ENCODE data around the gene SPECC1L.

SPECC1L gene

DNA sequence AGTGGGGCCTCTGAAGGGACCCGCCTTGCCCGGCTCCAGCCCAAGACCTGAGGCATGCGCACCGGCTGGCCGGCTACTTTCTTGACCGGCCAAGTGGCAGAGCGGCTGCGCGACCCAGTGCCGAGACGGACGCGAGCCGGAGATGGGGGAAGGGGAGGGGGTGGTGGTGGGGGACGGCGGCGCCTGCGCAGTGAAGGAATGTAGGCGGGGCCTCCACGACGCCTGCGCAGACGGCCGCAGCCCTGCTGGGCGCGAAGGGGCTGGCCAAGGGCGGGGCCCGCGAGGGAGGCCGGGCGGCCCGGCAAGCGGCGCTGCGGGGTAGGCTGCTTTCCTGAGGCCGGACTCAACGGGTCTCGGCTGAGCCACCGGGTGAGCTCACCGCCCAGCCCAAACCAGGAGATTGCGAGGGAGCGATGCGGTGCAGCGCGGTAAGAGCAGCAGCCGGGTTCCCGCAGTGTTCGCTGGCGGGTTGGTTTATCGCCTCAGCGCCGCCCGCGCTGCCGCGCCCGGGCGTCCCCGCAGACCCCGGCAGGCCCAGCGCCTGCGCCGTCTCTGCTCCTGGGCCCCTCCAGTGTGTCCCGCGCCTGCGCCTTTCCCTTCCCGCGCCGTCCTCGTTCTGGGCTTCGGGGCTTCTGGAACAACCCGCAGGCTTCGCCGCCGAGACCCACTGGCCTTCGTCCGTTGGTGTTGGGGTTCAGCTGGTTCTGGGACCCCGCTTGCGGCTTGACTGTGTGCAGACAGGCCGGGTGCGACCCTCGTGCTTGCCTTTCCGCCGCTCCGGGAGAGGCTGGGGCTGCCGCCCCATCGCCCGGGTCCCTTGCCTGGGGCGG lies at the start of gene SPECC1L:
Gene SPECC1L, plus strand, starts transcription at position 276 of the 830 bp plus-strand sequence. CDS start 31,401 bp downstream, outside the sequence.
- Histone ChIP-seq H3K4me1 (ENCODE audit: control insufficient read depth in 1 of 2, insufficient read depth in 2 of 2, low read length in 2 of 2) (peaks cover 5 to 15% of the 10 kb centered on the region in 2 donors), H3K4me3 (ENCODE audit: low read depth in 1 of 2, low read length in 2 of 2) (peak within 1 kb of the TSS; percentile 87 to 90), H3K36me3 (ENCODE audit: control insufficient read depth in 1 of 2, insufficient read depth in 2 of 2, low read length in 2 of 2) (no peaks in the 10 kb centered on the region), H3K27ac (ENCODE audit: low read depth, low read length) (peak within 1 kb of the TSS; percentile 92), H3K9ac (ENCODE audit: low read depth in 1 of 2, low read length in 2 of 2) (peak within 1 kb of the TSS; percentile 90 to 100), H3K27me3 (ENCODE audit: control insufficient read depth in 1 of 2, insufficient read depth in 2 of 2, low read length in 2 of 2) (no peaks in the 10 kb centered on the region), H3K9me3 (ENCODE audit: control insufficient read depth in 1 of 2, low read length in 2 of 2) (no peaks in the 10 kb centered on the region)

DNA sequence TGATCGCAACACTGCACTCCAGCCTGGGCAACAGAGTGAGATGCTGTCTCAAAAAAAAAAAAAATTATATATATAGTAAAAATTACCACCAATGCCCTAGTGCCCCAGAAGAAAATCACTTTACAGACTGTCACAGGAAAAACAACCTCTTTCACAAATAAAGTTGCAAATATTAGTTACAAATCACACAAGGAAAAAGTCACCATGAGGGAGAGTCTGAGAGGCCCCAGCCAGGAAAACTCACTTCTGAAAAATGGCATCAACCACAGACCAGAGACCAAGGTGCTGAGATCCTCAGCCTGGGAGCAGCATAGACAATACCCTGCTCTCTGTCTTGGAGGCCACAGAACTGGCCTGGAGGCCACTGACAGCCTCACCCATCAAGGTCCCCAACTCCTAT lies 46.2 kb upstream of the SPECC1L start:
- H3K4me1 ChIP-seq (ENCODE audit: control insufficient read depth in 1 of 2, insufficient read depth in 2 of 2, low read length in 2 of 2): no peaks in the 10 kb centered on the region
- H3K36me3 ChIP-seq (ENCODE audit: control insufficient read depth in 1 of 2, insufficient read depth in 2 of 2, low read length in 2 of 2): peaks cover 0 to 3% of the 10 kb centered on the region in 2 donors
- H3K27ac ChIP-seq (ENCODE audit: low read depth, low read length): no peak overlapping the region
- H3K27me3 ChIP-seq (ENCODE audit: control insufficient read depth in 1 of 2, insufficient read depth in 2 of 2, low read length in 2 of 2): no peaks in the 10 kb centered on the region
- H3K9ac ChIP-seq (ENCODE audit: low read depth in 1 of 2, low read length in 2 of 2): no peak overlapping the region
- H3K4me3 ChIP-seq (ENCODE audit: low read depth in 1 of 2, low read length in 2 of 2): no peak overlapping the region
- peaks cover 6% of the 10 kb centered on the region in 2 donors for H3K9me3 ChIP-seq (ENCODE audit: control insufficient read depth in 1 of 2, low read length in 2 of 2)

GRCh38 chr22:24225044-24225601 lies 45.5 kb upstream of the SPECC1L start:
- H3K4me1 ChIP-seq (ENCODE audit: control insufficient read depth in 1 of 2, insufficient read depth in 2 of 2, low read length in 2 of 2): no peaks in the 10 kb centered on the region
- no peaks in the 10 kb centered on the region for H3K27me3 ChIP-seq (ENCODE audit: control insufficient read depth in 1 of 2, insufficient read depth in 2 of 2, low read length in 2 of 2)
- no peak overlapping the region for H3K9ac ChIP-seq (ENCODE audit: low read depth in 1 of 2, low read length in 2 of 2)
- no peak overlapping the region for H3K4me3 ChIP-seq (ENCODE audit: low read depth in 1 of 2, low read length in 2 of 2)
- H3K36me3 ChIP-seq (ENCODE audit: control insufficient read depth in 1 of 2, insufficient read depth in 2 of 2, low read length in 2 of 2): peaks cover 0 to under 1% of the 10 kb centered on the region in 2 donors
- H3K27ac ChIP-seq (ENCODE audit: low read depth, low read length): no peak overlapping the region
- peaks cover 6% of the 10 kb centered on the region in 2 donors for H3K9me3 ChIP-seq (ENCODE audit: control insufficient read depth in 1 of 2, low read length in 2 of 2)

DNA sequence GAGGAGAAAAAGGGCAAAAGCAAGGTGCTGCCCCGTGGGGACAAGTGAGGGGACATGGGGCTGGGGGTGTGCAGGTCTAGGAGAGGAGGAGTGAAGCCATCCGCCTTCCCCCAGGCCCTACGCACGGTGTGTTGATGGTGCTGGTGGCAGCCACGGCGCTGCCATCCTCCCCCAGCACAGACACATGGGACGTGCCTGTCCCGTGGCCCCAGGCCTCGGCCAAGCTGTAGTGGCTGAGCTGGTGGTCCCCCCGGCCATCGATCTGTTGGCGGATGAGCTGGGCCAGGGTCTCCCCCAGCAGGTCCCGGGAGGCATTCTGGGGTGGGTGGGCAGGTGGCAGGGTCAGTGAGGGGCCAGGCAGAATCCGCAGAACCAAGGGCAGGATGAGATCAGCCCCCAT lies 44.7 kb upstream of the SPECC1L start:
- Histone ChIP-seq H3K9me3 (ENCODE audit: control insufficient read depth in 1 of 2, low read length in 2 of 2) (peaks cover 6% of the 10 kb centered on the region in 2 donors), H3K9ac (ENCODE audit: low read depth in 1 of 2, low read length in 2 of 2) (no peak overlapping the region), H3K27me3 (ENCODE audit: control insufficient read depth in 1 of 2, insufficient read depth in 2 of 2, low read length in 2 of 2) (no peaks in the 10 kb centered on the region), H3K4me1 (ENCODE audit: control insufficient read depth in 1 of 2, insufficient read depth in 2 of 2, low read length in 2 of 2) (no peaks in the 10 kb centered on the region), H3K4me3 (ENCODE audit: low read depth in 1 of 2, low read length in 2 of 2) (no peak overlapping the region), H3K36me3 (ENCODE audit: control insufficient read depth in 1 of 2, insufficient read depth in 2 of 2, low read length in 2 of 2) (no peaks in the 10 kb centered on the region), H3K27ac (ENCODE audit: low read depth, low read length) (no peak overlapping the region)

DNA sequence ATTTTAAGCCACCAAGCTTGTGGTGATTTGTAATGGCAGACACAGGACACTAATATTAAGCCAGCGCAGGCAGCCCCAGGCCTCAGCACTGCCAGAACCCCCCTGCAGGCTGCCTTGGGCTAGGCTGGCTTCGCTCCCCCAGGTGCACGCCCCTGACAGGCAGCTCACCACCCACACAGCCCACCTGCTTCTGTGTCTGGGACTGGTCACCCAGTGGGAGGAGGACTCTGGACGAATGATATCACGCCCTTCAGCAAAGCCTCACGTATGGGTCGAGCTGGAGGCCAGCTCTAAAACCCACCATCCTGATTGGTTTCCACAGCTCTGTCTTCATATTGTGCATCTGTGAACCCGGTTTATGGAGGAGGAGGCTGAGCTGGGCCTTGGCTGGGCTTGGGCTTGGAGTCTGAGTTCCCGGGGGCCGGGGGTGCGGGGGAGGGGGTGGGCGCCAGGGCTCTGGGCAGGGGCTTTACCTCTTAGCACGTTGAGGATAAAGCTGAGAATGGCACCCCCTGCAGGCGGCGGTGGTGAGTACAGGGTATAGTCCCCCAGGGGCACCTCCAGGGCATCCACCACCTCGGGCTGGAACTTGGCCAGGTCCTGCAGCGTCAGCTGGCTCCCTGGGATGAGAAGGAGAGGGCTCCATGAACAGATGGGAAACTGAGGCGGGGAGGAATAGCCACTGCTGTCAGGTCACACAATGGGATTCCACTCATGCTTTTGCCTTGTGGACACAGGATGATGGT lies 39.5 kb upstream of the SPECC1L start:
- H3K4me1 ChIP-seq (ENCODE audit: control insufficient read depth in 1 of 2, insufficient read depth in 2 of 2, low read length in 2 of 2): no peaks in the 10 kb centered on the region
- no peaks in the 10 kb centered on the region for H3K9me3 ChIP-seq (ENCODE audit: control insufficient read depth in 1 of 2, low read length in 2 of 2)
- H3K4me3 ChIP-seq (ENCODE audit: low read depth in 1 of 2, low read length in 2 of 2): no peak overlapping the region
- no peak overlapping the region for H3K27ac ChIP-seq (ENCODE audit: low read depth, low read length)
- no peak overlapping the region for H3K9ac ChIP-seq (ENCODE audit: low read depth in 1 of 2, low read length in 2 of 2)
- no peaks in the 10 kb centered on the region for H3K36me3 ChIP-seq (ENCODE audit: control insufficient read depth in 1 of 2, insufficient read depth in 2 of 2, low read length in 2 of 2)
- no peaks in the 10 kb centered on the region for H3K27me3 ChIP-seq (ENCODE audit: control insufficient read depth in 1 of 2, insufficient read depth in 2 of 2, low read length in 2 of 2)

- no peaks in the 10 kb centered on the region for H3K27me3 ChIP-seq (ENCODE audit: control insufficient read depth in 1 of 2, insufficient read depth in 2 of 2, low read length in 2 of 2)
- H3K4me1 ChIP-seq (ENCODE audit: control insufficient read depth in 1 of 2, insufficient read depth in 2 of 2, low read length in 2 of 2): no peaks in the 10 kb centered on the region
- no peak overlapping the region for H3K27ac ChIP-seq (ENCODE audit: low read depth, low read length)
- no peaks in the 10 kb centered on the region for H3K9me3 ChIP-seq (ENCODE audit: control insufficient read depth in 1 of 2, low read length in 2 of 2)
- H3K36me3 ChIP-seq (ENCODE audit: control insufficient read depth in 1 of 2, insufficient read depth in 2 of 2, low read length in 2 of 2): no peaks in the 10 kb centered on the region
- H3K9ac ChIP-seq (ENCODE audit: low read depth in 1 of 2, low read length in 2 of 2): no peak overlapping the region
- no peak overlapping the region for H3K4me3 ChIP-seq (ENCODE audit: low read depth in 1 of 2, low read length in 2 of 2)
Measured at GRCh38 chr22:24231706-24232105, 38.9 kb upstream of the SPECC1L start.

GRCh38 chr22:24232124-24232523 lies 38.5 kb upstream of the SPECC1L start:
- Histone ChIP-seq H3K27me3 (ENCODE audit: control insufficient read depth in 1 of 2, insufficient read depth in 2 of 2, low read length in 2 of 2) (no peaks in the 10 kb centered on the region), H3K4me3 (ENCODE audit: low read depth in 1 of 2, low read length in 2 of 2) (no peak overlapping the region), H3K27ac (ENCODE audit: low read depth, low read length) (no peak overlapping the region), H3K9me3 (ENCODE audit: control insufficient read depth in 1 of 2, low read length in 2 of 2) (no peaks in the 10 kb centered on the region), H3K4me1 (ENCODE audit: control insufficient read depth in 1 of 2, insufficient read depth in 2 of 2, low read length in 2 of 2) (no peaks in the 10 kb centered on the region), H3K9ac (ENCODE audit: low read depth in 1 of 2, low read length in 2 of 2) (no peak overlapping the region), H3K36me3 (ENCODE audit: control insufficient read depth in 1 of 2, insufficient read depth in 2 of 2, low read length in 2 of 2) (no peaks in the 10 kb centered on the region)

GRCh38 chr22:24232725-24233124 lies 37.9 kb upstream of the SPECC1L start:
- Histone ChIP-seq H3K9ac (ENCODE audit: low read depth in 1 of 2, low read length in 2 of 2) (no peak overlapping the region), H3K36me3 (ENCODE audit: control insufficient read depth in 1 of 2, insufficient read depth in 2 of 2, low read length in 2 of 2) (no peaks in the 10 kb centered on the region), H3K27ac (ENCODE audit: low read depth, low read length) (no peak overlapping the region), H3K4me1 (ENCODE audit: control insufficient read depth in 1 of 2, insufficient read depth in 2 of 2, low read length in 2 of 2) (no peaks in the 10 kb centered on the region), H3K9me3 (ENCODE audit: control insufficient read depth in 1 of 2, low read length in 2 of 2) (no peaks in the 10 kb centered on the region), H3K4me3 (ENCODE audit: low read depth in 1 of 2, low read length in 2 of 2) (no peak overlapping the region), H3K27me3 (ENCODE audit: control insufficient read depth in 1 of 2, insufficient read depth in 2 of 2, low read length in 2 of 2) (no peaks in the 10 kb centered on the region)

- H3K36me3 ChIP-seq (ENCODE audit: control insufficient read depth in 1 of 2, insufficient read depth in 2 of 2, low read length in 2 of 2): no peaks in the 10 kb centered on the region
- no peaks in the 10 kb centered on the region for H3K4me1 ChIP-seq (ENCODE audit: control insufficient read depth in 1 of 2, insufficient read depth in 2 of 2, low read length in 2 of 2)
- no peaks in the 10 kb centered on the region for H3K9me3 ChIP-seq (ENCODE audit: control insufficient read depth in 1 of 2, low read length in 2 of 2)
- no peak overlapping the region for H3K27ac ChIP-seq (ENCODE audit: low read depth, low read length)
- no peak overlapping the region for H3K9ac ChIP-seq (ENCODE audit: low read depth in 1 of 2, low read length in 2 of 2)
- H3K4me3 ChIP-seq (ENCODE audit: low read depth in 1 of 2, low read length in 2 of 2): no peak overlapping the region
- no peaks in the 10 kb centered on the region for H3K27me3 ChIP-seq (ENCODE audit: control insufficient read depth in 1 of 2, insufficient read depth in 2 of 2, low read length in 2 of 2)
Measured at GRCh38 chr22:24233235-24233634, 37.4 kb upstream of the SPECC1L start.

DNA sequence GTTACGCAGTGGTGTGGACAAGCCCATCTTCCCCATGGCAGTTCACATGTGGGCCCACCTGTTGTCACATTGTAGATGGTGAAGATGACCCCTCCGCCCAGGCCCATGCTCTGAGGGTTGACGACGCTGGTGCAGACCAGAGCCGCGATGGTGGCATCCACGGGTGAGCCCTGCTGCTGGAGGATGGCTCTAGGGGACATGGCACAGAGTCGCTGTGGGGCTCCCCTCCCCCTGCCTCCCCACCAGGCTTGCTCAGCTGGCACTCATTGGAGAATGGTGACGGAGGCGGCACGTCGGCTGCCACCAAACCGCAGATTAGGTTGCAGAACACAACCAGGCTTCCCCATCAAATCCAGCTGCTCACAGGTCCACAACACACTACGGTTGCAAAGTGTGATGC lies 36.8 kb upstream of the SPECC1L start:
- H3K27ac ChIP-seq (ENCODE audit: low read depth, low read length): no peak overlapping the region

More for the DNA sequence above, 36.8 kb upstream of the SPECC1L start:
- Histone ChIP-seq H3K36me3 (ENCODE audit: control insufficient read depth in 1 of 2, insufficient read depth in 2 of 2, low read length in 2 of 2) (no peaks in the 10 kb centered on the region), H3K4me3 (ENCODE audit: low read depth in 1 of 2, low read length in 2 of 2) (no peak overlapping the region), H3K9me3 (ENCODE audit: control insufficient read depth in 1 of 2, low read length in 2 of 2) (no peaks in the 10 kb centered on the region), H3K9ac (ENCODE audit: low read depth in 1 of 2, low read length in 2 of 2) (no peak overlapping the region), H3K27me3 (ENCODE audit: control insufficient read depth in 1 of 2, insufficient read depth in 2 of 2, low read length in 2 of 2) (no peaks in the 10 kb centered on the region), H3K4me1 (ENCODE audit: control insufficient read depth in 1 of 2, insufficient read depth in 2 of 2, low read length in 2 of 2) (no peaks in the 10 kb centered on the region)

All from duodenal mucosa (tissue), 2 donors.